NCI-H1092 treated with DMSO at 0.1 percent for 48 hours (cell line): ENCODE measurements around the gene SERPINA10.

Experiments
- DNase-seq: peaks from one replicate; lab custom pipeline; 2025; lab: John Stamatoyannopoulos, UW

SERPINA10 gene, protein sequence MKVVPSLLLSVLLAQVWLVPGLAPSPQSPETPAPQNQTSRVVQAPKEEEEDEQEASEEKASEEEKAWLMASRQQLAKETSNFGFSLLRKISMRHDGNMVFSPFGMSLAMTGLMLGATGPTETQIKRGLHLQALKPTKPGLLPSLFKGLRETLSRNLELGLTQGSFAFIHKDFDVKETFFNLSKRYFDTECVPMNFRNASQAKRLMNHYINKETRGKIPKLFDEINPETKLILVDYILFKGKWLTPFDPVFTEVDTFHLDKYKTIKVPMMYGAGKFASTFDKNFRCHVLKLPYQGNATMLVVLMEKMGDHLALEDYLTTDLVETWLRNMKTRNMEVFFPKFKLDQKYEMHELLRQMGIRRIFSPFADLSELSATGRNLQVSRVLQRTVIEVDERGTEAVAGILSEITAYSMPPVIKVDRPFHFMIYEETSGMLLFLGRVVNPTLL

DNA sequence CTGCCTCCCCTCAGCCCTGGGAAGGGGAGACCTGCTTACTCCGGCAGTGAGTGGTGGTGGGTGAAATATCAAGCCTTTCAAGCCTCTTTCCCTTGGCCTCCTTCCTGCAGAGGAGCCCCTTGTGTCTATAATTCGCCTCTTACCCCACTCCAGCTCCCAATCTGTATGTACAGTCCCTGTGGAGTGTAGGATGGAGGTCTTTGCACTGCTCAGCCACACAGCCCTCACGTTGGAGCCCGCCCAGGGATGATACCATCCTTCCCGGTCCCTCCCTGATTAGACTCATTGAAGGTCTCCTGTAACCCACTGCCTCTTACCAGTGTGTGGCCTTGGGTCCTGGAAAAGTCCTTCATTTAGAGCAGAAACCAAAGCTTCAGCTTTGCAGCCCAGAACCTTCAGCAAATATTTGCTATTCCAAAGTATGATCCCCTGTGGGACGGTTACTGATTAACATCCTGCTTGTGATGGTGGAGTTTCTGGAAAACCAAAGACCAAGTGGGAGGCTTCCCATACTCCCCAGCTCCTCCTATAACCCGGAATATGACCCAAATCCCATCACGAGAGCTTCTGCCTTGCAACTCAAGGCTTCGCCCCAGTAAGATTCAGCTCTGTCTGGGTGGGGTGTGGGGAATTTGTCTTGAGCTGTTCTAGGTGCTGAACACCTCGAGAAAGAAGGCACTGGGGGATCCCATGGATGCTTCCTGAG, at the start of gene SERPINA10:
Gene SERPINA10 (minus strand): TSS at position 397 of the 706 bp plus-strand sequence. CDS start 2,675 bp downstream, outside the sequence.
- no peak for DNase-seq

DNA sequence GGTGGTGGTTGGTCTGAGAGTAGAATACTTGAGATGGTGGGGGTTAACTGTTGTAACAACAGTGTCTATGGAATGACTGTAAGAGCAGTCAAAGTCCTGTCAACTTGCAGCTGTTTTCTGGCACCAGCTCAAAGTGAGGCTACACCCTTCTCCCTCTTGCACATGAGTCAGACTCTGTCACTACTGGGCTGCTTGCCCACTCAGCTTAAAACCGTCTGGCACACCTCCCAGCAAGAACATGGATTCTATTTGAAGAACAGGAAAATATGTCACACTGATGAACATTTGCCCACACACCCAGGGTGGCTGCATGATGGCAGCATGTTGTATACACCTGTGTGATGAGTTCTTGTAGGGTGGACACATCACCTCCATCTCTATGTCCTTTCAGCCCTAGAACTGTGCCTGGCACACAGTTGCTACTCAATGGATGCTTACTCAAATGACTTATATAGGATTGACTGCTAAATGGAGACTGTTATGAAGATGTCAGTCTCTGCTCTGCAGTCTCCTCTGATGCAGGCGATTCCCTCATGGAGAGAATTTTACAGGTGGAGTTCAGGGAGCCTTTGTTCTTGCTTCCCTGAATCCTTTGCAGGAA, 49.4 kb upstream of the SERPINA10 start:
- peak; percentile 75 for DNase-seq

DNA sequence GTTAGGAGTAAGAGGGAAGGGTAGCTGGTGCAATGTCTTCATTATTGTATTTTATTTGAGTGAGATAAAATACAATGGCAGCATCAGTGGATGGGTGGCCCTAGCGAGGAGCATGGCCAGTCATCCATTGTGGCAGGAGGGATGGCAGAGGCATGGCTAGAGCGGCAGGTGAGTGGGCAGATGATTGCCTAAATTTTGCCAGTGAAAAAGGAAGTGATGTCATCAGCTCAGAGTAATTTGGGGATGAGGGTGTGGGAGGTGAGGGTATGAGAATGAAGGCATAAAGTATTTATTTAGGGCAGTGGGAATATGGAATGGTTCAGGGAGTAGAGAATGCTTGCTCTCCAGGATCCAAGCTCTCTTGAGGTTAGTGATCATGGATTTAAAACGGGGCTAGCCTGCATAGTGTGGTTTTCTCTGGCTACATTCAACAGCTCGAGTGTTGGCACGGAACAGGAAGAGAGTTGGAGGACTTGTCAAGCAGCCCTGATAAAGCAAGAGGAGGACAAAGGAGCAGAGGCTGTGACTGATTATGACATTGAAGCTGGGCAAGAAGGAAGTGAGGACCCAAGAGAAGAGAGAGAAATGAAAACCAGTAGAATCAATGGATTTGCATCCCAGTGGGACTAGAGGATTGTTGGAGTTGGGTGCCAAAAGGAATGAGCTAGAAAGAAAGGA, 48.7 kb upstream of the SERPINA10 start:
- DNase-seq: no peak

DNA sequence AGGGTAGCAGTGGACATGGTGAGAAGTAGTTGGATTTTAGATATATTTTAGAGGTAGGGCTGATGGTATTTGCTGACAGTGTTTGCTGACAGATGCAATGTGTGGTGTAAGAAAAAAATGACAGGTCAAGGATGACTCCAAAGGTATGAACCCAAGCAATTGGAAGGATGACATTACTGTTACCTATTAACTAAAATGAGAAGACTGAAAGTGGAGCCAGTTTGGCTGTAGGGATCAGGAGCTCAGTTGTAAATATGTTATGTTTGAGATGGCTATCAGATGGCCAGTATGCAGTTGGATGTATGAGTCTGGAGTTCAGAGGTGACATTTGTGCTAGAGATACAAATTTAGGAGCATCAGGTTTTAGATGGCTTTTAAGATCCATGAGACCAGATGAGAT, 47.5 kb upstream of the SERPINA10 start:
- no peak for DNase-seq

DNA sequence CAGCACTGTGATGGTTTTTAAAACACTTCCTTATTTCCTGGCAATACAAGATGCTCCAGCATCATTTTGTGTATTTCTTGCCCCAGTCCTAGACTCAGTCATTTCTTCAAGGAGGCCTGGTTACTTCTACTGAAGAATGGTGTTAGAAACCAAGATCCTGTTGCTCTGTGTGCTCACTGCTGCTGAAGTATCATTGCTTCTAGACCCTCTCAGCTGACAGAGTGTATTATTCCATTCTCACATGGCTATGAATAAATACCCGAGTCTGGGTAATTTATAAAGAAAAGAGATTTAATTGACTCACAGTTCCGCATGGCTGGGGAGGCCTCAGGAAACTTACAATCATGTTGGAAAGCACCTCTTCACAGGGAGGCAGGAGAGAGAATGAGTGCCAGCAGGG, 45.0 kb upstream of the SERPINA10 start:
- DNase-seq: no peak

DNA sequence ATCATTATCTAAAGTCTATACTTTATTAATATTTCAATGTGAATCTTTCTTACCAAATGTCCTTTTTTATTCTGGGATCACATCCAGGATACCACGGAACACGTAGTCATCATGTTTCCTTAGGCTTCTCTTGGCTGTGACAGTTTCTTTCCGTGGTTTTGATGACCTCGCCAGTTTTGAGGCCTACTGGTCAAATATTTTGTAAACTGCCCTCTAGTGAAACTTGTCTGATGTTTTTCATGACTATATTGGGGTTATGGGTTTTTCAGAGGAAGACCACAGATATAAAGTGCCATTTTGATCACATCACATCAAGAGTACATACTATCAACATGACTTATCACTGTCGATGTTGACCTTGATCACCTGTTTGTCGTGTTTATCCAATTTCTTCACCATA, 44.2 kb upstream of the SERPINA10 start:
- DNase-seq: no peak

DNA sequence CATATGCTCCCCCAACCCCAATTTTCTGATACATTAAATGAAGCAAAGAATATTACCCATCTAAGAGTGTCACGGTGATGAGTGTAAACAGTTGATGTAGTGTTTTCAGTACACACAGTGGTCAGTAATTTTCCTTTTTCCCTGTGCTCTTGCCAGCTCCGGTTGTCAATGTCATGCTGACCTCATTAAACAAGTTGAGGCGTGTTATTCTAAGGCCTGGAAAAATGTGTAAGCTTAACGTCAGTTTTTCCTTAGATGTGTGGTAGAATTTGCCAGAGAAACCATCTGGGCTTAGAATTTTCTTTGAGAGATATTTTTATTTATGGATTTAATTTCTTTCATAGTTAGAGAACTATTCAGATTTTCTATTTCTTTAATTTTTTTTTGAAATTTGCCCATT, 41.8 kb upstream of the SERPINA10 start:
- no peak for DNase-seq

DNA sequence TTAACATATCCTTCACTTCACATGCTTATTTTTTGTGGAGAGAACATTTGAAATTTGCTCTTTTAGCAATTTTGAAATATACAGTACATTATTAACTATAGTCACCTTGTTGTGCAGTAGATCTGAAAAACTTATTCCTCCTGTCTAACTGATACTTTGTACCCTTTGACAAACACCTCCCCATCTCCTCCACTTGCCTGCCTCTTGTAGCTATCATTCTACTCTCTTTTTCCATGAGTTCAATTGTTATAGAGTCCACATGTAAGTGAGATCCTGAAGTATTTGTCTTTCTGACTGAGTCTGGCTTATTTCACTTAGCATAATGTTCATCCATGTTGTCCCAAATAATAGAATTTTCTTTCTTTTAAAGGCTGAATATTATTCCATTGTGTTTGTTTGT, 39.5 kb upstream of the SERPINA10 start:
- no peak for DNase-seq

DNA sequence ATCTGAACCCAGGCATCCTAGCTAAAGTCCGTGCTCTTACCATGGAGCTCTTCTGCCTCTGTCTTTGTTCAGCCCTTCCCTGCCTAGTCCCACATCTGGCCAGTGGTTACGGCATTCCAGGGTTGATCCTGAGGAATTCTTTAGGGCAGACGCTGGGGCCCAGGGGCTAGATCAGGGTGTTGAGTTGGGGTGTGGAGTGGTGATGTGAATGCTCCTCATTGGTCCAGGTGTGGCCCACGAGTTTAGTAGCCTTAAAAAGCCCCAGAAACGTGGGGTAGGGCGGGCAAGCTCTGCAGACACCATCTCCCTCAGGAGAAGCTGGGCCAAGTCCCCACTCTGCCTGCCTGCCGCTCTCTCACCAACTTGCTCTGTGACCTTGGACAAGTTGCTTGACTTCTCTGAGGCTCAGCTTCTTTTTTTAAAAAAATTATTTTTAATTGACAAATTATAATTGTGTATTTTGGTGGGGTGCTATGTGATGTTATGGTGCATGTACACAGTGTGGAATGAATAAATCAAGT, 39.1 kb upstream of the SERPINA10 start:
- no peak for DNase-seq

DNA sequence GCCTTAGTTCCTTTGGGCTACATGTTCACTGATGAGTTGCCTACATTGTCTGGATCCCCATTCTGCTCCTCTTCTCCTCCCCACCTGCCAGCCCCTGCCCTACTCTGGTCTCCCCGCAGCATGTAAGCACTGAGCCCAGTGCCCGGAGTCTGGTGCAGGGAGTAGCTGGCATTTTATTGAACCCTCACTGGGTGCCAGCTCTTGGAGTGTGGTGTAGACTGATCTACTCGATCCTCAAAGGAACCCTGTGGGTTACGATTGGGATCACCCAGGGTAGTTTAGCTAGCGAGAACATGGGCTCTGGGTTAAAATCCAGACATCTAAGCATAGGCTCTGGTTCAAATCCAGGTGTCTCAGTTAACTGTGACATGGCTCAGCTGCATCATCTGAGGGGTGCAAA, 38.4 kb upstream of the SERPINA10 start:
- no peak for DNase-seq

DNA sequence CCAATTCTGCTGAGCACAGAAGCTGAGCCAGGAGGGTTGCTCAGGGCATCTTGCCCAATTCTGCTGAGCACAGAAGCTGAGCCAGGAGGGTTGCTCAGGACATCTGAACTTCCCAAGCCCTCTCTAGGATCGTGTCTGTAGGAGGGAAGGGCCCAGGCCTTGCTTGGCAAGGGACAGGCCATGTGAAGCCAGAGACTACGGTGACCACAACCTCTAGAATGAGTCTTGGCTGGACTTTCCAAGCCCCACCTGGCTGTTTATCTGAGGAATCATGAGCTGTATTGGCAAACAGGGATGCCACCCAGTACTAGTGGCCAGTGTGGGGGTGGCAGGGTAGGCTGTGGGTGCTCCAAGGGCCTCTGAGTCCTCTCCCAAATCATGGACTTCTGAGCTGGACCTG, 37.8 kb upstream of the SERPINA10 start:
- DNase-seq: no peak

DNA sequence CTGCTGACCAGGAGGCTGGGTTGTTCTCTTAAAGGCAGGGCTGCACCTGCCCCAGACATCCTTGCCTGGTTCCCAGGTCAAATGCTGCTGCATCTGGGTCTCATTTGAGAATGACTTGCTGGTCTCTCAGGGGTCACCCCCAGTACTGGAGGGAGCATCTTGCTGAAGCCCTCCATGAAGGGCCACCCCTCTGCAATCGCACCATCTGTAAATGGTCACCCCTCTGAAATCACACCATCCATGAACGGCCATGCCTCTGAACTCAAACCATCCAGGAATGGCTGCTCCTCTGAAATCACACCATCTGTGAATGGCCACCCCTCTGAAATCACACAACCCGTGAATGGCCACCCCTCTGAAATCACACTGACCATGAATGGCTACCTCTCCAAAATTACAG, 37.4 kb upstream of the SERPINA10 start:
- DNase-seq: no peak

DNA sequence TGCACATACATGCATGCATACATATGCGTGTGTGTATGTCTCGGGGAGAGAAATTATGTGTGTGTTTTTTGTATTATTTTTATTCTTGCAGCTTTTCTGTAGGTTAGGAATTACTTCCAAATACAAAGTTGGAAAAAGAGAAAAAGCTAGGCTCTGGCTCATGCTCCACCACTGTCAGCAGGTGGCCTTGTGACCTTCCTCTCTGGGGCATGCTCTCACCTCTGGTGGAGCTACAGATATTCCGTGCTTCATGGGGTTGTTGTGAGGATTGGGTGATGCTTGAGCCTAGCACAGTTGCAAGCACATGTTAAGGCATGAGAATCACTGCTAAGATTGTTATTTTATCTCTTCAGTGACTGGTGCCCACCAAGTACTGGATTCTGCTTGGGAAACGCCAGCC, 36.8 kb upstream of the SERPINA10 start:
- DNase-seq: no peak

DNA sequence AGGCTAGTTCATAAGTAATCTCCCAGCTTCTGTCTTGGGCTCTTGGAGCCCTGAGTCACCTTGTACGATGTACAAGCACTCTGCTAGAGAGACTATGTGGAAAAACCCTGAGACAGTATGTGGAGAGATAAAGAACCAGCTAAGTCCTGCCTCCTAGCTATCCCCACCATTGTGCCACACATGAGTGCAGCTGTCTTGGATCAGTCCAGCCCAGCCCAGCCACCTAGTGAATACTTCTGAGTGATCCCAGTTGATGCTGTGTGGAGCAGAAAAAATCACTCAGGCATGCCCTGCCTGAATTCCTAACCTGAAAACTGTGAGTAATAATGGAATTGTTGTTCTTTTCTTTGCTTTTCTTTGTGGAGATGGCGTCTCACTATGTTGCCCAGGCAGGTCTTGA, 35.1 kb upstream of the SERPINA10 start:
- DNase-seq: no peak

DNA sequence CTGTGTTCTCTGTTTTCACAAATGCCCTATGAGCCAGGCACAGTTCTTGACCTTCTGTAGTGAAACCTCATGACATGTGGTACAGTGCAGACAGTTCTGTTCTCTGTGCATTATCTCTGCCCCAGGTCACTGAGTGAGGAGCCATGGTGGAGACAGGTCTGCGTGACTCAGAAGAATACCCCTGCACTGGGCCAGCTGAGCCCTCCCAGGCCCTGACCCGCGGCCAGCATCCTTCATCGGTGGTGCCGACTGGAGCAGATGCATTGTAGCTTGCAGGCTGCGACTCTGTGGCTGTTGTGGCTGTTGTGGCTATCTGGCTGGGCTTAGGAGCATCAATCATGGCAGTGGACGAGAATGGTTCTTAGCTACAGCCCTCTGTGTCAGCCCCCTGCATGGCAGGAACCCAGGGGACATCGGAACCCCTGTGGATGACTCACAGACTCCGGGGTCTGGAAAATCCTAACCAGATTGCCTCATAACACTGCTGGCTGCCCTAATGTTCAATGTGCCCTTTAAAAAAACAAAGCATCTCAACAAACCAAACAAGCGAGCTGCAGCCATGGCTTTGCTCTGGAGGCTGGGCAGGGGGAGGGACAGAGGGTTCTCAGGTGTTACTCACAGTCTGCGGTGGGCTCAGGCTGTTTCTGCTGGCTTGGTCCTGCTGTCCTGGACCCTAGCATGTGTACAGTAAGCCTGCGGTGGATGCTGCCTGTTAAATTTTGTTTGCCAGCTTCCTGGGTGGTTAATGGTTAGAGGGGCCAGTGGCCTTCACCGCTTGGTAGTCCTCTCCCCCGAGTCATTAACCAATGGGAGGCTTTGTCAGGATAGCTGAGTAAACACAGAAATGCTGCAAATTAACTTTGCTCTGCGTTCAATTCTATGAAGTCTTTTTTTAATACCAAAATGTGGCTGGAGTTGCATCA, 29.8 kb upstream of the SERPINA10 start, which contains the start of gene SERPINA6:
Gene SERPINA6 (minus strand): TSS at position 689 of the 923 bp plus-strand sequence. CDS start 8,688 bp downstream, outside the sequence.
- no peak for DNase-seq

DNA sequence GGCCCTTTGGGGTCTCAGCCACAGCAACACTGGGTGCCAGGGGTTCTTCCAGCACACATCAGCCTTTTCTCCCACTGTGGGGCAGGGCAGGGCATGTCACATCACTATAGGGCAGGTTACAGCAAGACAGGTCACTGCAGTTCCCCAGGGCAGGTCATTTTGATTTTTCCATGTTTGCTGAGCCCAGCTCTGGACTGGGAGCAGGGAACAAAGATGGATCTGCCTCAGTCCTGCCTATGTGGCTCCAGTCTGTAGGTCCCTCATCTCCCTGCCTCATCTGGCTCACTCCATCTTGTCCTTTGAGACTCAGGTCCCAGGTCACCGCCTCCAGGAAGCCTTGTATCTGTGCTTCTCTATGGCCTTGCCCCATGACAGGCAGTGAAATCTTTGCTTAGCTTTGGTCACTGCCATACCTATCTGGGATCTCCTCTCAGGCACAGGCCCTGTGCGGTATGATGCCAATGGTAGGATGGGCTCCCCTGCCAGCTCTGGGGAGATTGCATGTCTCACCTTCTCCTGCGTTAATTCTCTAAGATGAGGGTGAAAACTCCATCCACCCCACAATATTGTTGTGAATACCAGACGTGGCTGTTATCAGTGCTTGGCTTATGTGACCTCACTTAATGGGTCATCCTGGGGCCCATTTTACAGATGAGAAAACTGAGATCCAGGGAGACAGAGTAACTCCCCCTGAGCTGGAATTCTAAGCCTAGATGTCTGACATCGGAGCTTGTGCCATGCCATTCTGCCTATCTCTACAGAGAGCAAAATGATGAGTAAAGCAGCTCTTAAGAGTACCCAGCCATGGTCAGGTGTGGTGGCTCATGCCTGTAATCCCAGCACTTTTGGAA, 28.6 kb upstream of the SERPINA10 start:
- no peak for DNase-seq

DNA sequence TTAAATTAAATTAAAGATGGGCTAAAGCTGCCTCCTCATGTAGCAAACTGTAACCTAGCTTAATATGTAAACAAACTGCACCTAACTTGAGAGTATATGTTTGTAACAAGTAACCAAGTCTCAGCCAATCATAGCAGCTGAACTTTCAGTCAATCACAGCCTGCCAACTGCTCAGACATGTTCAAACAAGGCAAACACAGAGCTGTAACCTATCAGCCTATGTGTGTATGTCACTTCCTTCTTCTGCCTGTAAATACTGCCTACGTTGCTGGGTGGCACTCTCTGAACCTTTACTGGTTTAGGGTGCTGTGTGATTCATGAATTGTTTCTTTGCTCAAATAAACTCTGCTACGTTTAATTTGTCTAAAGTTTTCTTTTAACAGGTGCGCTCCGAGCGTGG, 27.2 kb upstream of the SERPINA10 start:
- DNase-seq: no peak

DNA sequence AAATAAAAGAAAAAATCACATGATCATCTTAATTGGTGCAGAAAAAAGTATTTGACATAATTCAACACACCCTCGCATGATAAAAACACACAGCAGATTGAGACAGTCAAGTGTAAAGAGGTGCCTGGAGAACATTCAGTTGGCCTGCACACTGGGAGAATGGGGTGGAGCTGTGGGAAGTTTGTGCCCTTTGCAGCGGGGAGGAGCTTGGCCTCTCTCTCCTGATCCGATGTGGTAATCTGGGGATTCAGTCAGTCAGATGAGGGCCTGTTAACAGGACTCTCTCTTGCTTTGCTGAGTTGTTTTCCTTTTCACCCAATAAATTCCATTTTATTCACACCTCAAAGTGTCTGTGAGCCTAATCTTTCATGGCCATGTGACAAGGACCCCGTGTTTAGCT, 24.2 kb upstream of the SERPINA10 start:
- no peak for DNase-seq

DNA sequence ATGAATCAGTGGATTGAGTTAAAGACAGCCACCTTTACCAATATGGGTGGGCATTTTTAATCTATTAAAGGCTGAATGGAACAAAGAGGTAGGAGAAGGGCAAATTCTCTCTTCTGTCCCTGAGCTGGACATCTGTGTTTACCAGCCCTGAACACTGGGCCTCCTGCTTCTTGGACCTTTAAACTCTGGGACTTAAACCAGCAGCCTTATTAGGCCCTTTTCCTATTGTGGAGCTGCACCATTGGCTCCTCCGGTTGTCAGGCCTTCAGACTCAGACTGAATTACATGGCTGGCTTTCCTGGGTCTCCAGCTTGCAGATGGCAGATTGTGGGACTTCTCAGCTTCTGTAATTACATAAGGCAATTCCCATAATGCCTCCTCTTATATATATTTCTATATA, 23.6 kb upstream of the SERPINA10 start:
- no peak for DNase-seq

DNA sequence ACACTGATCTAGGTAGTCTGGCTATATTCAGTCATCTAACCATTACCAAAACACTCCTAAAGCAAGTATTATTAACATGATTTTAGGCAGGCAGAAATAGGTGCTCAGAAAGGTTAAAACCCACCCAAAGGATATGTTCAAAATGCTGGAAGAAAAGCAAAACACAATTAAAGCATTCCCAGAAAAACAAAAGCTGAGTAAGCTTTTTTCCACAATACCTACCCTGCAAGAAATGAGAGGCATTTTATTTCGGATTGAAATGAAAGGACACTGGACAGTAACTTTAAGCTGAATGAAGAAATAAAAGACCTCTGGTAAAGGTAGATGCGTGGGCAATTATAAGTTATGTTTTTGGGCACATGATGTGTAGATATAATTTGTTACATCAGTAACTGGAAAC, 21.8 kb upstream of the SERPINA10 start:
- no peak for DNase-seq
